Smooth muscle cell of the pulmonary artery (primary cell): ENCODE measurements around the gene PGAP3. TPM values are rescaled to one million over a fixed set of nuclear protein-coding genes. Genes with fewer than 3 reads are reported as not detected.

Experiments used
- total RNA-seq: library from RNA; depleted of rRNA; stranded (reverse); fragments of >200 nt; gene quantifications from 2 replicates; pipeline ENCODE4 v1.2.3, GENCODE V29; 2014

The PGAP3 gene
- total RNA-seq, result 14.9 TPM in 2 replicates

GRCh38 chr17:39687546-39688474 lies at the start of gene PGAP3:
TSS of gene PGAP3 (minus strand) at chr17:39688057. CDS start at chr17:39688014, 43 bp downstream.

GRCh38 chr17:39730095-39730921 lies 42.5 kb upstream of the PGAP3 start, which contains the start of gene MIEN1:
TSS of gene MIEN1 (minus strand) at chr17:39730532. CDS start at chr17:39730495, 37 bp downstream.

GRCh38 chr17:39699818-39700147 lies 11.9 kb upstream of the PGAP3 start, which contains the start of gene ERBB2:
TSS of gene ERBB2 (plus strand) at chr17:39700064. CDS start at chr17:39700239, 175 bp downstream.

GRCh38 chr17:39667945-39668924 lies 19.6 kb downstream of the PGAP3 start, which contains the start of gene PNMT:
TSS of gene PNMT (plus strand) at chr17:39668453. CDS start at chr17:39668476, 23 bp downstream.

GRCh38 chr17:39664581-39665561 lies 23.0 kb downstream of the PGAP3 start, which contains the start of gene TCAP:
TSS of gene TCAP (plus strand) at chr17:39665349. CDS start at chr17:39665360, 11 bp downstream.

GRCh38 chr17:39636927-39637736 lies 50.7 kb downstream of the PGAP3 start, which contains the start of gene STARD3:
TSS of gene STARD3 (plus strand) at chr17:39637144. CDS start at chr17:39653532, 16,388 bp downstream.

GRCh38 chr17:39626171-39627046 lies 61.4 kb downstream of the PGAP3 start, which contains the start of gene PPP1R1B:
TSS of gene PPP1R1B (plus strand) at chr17:39626952. CDS start at chr17:39627393, 441 bp downstream.

Other genes with a start within 250 kb of the PGAP3 start
- gene MED1, start 236.8 kb downstream of the PGAP3 start, total RNA-seq, result 24.7 and 25.2 TPM in 2 replicates
- gene CDK12, start 226.6 kb downstream of the PGAP3 start, total RNA-seq, result 26.5 and 29.4 TPM in 2 replicates
- gene NEUROD2, start 80.1 kb downstream of the PGAP3 start, total RNA-seq, result not detected in 2 replicates
- 0.91 TPM in 1 of 2 replicates, not detected in the other for gene PPP1R1B, start 61.1 kb downstream of the PGAP3 start, total RNA-seq
- 31.7 and 37.6 TPM in 2 replicates for gene STARD3, start 50.9 kb downstream of the PGAP3 start, total RNA-seq
- gene TCAP, start 22.7 kb downstream of the PGAP3 start, total RNA-seq, result 0.52 and 0.53 TPM in 2 replicates
- 0.07 TPM in 1 of 2 replicates, not detected in the other for gene PNMT, start 19.6 kb downstream of the PGAP3 start, total RNA-seq
- 60.5 and 78.5 TPM in 2 replicates for gene ERBB2, start 12.0 kb upstream of the PGAP3 start, total RNA-seq
- gene MIEN1, start 42.5 kb upstream of the PGAP3 start, total RNA-seq, result 13.6 and 18.5 TPM in 2 replicates
- gene GRB7, start 49.9 kb upstream of the PGAP3 start, total RNA-seq, result 0.13 TPM in 1 of 2 replicates, not detected in the other
- gene IKZF3, start 176.3 kb upstream of the PGAP3 start, total RNA-seq, result not detected in 2 replicates
- not detected in 2 replicates for gene ZPBP2, start 180.1 kb upstream of the PGAP3 start, total RNA-seq
- gene GSDMB, start 230.6 kb upstream of the PGAP3 start, total RNA-seq, result 12.1 and 13.6 TPM in 2 replicates
- 98.0 and 118 TPM in 2 replicates for gene ORMDL3, start 239.5 kb upstream of the PGAP3 start, total RNA-seq
- gene LRRC3C, start 239.7 kb upstream of the PGAP3 start, total RNA-seq, result not detected in 2 replicates